Measurements from ENCODE around the gene PIGT.
A peak's percentile ranks its signal among the peaks of the same experiment; 100 is the strongest.

Gene PIGT

GRCh38 chr20:45456632-45457031 is 40.7 kb downstream of the PIGT start:
- peak; percentile 46 for TF ChIP-seq CTCF (IDR thresholded peaks at IDR 0.05; ENCODE audit: extremely low read depth, missing control alignments)
- DNase-seq (ENCODE audit: low spot score) = peak; percentile 43

- no peak for TF ChIP-seq CTCF (IDR thresholded peaks at IDR 0.05; ENCODE audit: extremely low read depth, missing control alignments)
- DNase-seq (ENCODE audit: low spot score) = no peak
These were observed 43.7 kb downstream of the PIGT start for GRCh38 chr20:45459606-45460005.

DNA sequence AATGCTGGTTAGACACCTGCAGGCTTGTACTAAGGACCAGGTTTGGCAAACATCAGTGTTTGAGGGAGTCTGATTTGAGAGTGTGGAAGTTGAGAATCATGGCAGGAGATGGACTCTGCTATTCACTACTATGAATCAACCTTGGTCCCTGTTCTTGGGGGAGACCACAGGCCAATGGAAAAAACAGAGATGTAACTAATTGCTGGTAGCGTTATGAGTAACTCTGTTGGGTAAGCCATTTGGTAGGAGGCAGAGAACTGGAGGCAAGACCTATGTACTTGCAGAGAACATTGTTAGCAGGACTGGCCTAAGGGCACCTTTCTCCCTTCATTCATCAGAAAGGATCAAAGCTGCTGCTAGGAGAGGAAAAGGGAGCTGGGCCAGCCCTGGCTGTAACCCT is 45.3 kb downstream of the PIGT start:
- no peak for TF ChIP-seq CTCF (IDR thresholded peaks at IDR 0.05; ENCODE audit: extremely low read depth, missing control alignments)
- DNase-seq (ENCODE audit: low spot score) = no peak

DNA sequence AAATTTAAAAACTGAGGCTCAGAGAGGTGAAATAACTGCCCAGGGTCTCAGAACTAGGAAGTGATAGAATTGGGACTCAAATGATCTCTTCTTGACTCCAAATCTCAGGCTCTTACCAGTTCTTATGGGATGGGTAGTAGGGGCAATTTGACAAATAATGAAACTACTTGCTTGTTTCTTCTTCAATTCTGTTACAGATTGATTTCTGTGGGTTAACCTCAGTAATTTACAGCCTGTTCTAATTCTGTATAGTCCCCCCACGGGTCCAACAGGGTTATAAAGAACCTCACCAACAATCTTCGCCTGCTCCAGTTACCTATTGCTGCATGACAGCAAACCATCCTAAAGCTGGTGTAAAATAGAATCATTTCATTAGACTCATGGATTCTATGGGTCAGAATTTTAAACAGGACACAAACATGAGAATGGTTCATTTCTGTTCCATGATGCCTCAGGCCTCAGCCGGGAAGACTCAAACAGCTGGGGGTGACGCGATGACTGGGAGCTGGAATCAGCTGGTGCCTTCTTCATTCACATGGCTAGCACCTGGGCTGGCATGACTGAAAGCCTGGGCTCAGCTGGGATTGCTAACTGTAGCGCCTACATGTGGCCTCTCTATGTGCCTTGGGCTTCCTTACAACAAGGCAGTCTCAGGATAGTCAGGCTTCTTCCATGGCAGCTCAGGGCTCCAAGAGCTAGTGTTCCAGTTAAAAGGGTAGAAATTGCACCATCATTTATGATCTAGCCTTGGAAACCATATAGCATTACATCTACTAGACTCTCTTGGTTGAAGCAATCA is 47.0 kb downstream of the PIGT start:
- TF ChIP-seq CTCF (IDR thresholded peaks at IDR 0.05; ENCODE audit: extremely low read depth, missing control alignments) = no peak
- DNase-seq (ENCODE audit: low spot score) = no peak

DNA sequence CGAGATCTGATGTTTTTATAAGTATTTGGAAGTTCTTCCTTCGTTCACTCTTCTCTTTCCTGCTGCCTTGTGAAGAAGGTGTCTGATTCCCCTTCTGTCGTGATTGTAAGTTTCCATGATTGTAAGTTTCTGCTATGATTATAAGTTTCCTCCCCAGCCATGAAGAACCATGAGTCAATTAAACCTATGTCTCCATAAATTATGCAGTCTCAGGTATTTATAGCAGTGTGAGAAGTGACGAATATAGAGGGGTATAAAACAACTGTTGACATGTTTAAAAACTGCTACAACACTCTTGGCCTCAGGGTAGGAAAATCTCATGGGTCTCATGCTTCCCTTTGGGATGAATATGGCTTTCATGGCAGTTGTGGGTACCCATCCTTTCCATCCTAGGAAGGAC is 47.8 kb downstream of the PIGT start:
- no peak for TF ChIP-seq CTCF (IDR thresholded peaks at IDR 0.05; ENCODE audit: extremely low read depth, missing control alignments)
- no peak for DNase-seq (ENCODE audit: low spot score)

- no peak for TF ChIP-seq CTCF (IDR thresholded peaks at IDR 0.05; ENCODE audit: extremely low read depth, missing control alignments)
- no peak for DNase-seq (ENCODE audit: low spot score)
These were observed 49.7 kb downstream of the PIGT start for GRCh38 chr20:45465491-45466266.

- no peak for DNase-seq (ENCODE audit: low spot score)
- no peak for TF ChIP-seq CTCF (IDR thresholded peaks at IDR 0.05; ENCODE audit: extremely low read depth, missing control alignments)
These were observed 51.2 kb downstream of the PIGT start for GRCh38 chr20:45467172-45467571.

Measured in GM20000 (cell line).